Panc1 (cell line): ENCODE results near the gene NACAD. TPM values are rescaled to one million over a fixed set of nuclear protein-coding genes. Genes with fewer than 3 reads are reported as not detected.

Experiments used
- ATAC-seq: fragments of 200-7000 bp; cut with Tn5 transposase; 2 replicates; pipeline ENCODE4 v1.9.1; 2020; ENCODE audit warnings: mild to moderate bottlenecking, moderate library complexity
- BruUV-seq: library from RNA; stranded (reverse); fragments of 400-500 nt; replicated peaks from 2 replicates; lab custom pipeline; 2021; lab: Mats Ljungman, UMichigan
- CTCF ChIA-PET: fragments of 300-600 bp; sonication (Branson Sonifier 250); formaldehyde crosslinking; loops from one replicate; lab custom pipeline; 2022; ENCODE audit warnings: antibody characterized with exemption; lab: Charles Lee
- POLR2A ChIA-PET: fragments of 300-600 bp; sonication (Branson Sonifier 250); formaldehyde crosslinking; loops from one replicate; lab custom pipeline; 2022; ENCODE audit warnings: antibody characterized with exemption; lab: Charles Lee
- DNase-seq: peaks from one replicate; pipeline ENCODE4 v3.0.0-alpha.2; 2010; ENCODE audit warnings: low read depth, low spot score
- H3K27ac ChIP-seq: 2 replicates; pipeline ENCODE4 v1.5.1; 2011; ENCODE audit warnings: mild to moderate bottlenecking, low read length, inconsistent platforms
- H3K27me3 ChIP-seq: fragments of 200-500 bp; sonication (Bioruptor generic); 2 replicates; pipeline ENCODE4 v1.6.0; 2014; ENCODE audit warnings: low read length, inconsistent platforms; ENCODE audit not compliant: control insufficient read depth, insufficient read depth
- H3K36me3 ChIP-seq: fragments of 200-500 bp; sonication (Bioruptor generic); 2 replicates; pipeline ENCODE4 v1.5.1; 2014; ENCODE audit warnings: inconsistent platforms, mild to moderate bottlenecking, low read length, moderate library complexity; ENCODE audit not compliant: control insufficient read depth, insufficient read depth
- H3K4me1 ChIP-seq: 2 replicates; pipeline ENCODE4 v1.5.1; 2011; ENCODE audit warnings: inconsistent platforms, mild to moderate bottlenecking, low read length, moderate library complexity; ENCODE audit not compliant: control insufficient read depth, insufficient read depth
- H3K4me3 ChIP-seq, 2 experiments: 2 replicates each; pipeline ENCODE4 v1.5.1; 2011 to 2012; ENCODE audit warnings: low read depth in 2 of 2, low read length in 2 of 2, mild to moderate bottlenecking in 2 of 2, inconsistent platforms in 1 of 2, moderate library complexity in 1 of 2
- H3K9me3 ChIP-seq: fragments of 200-500 bp; sonication (Bioruptor generic); 2 replicates; pipeline ENCODE4 v1.5.1; 2014; ENCODE audit warnings: low read depth, mild to moderate bottlenecking, inconsistent platforms, low read length, moderate library complexity; ENCODE audit not compliant: control insufficient read depth, insufficient read depth
- POLR2AphosphoS5 ChIP-seq: IDR thresholded peaks from 2 replicates; pipeline ENCODE4 v1.6.1; 2012; ENCODE audit warnings: mild to moderate bottlenecking, low read depth, low read length, moderate library complexity
- SIN3A ChIP-seq: IDR thresholded peaks from 2 replicates; pipeline ENCODE4 v1.6.1; 2012; ENCODE audit warnings: low read depth, mild to moderate bottlenecking, low read length, moderate library complexity, borderline replicate concordance; ENCODE audit not compliant: insufficient read depth
- TCF7L2 ChIP-seq: IDR thresholded peaks from 2 replicates; pipeline ENCODE4 v1.6.1; 2011; ENCODE audit warnings: mild to moderate bottlenecking, low read depth, low read length, inconsistent platforms
- in situ Hi-C: cut with HindIII; loops from 2 replicates; pipeline ENCODE4 v1.10.0; 2016; ENCODE audit warnings: low sequenced_read_pairs, low pct_unique_long_range_greater_than_20kb
- intact Hi-C: fragments of 100-400 bp; cut with micrococcal nuclease; formaldehyde crosslinking; loops from one replicate; pipeline ENCODE4 v1.10.0; 2022; ENCODE audit not compliant: unreplicated experiment
- total RNA-seq: library from RNA; stranded (reverse); gene quantifications from one replicate; pipeline ENCODE4 v1.2.1, GENCODE V29; 2021; ENCODE audit not compliant: unreplicated experiment
- TF ChIP-seq, protein P1 (sequence below), 2 experiments: IDR thresholded peaks; 2 replicates each; pipeline ENCODE4 v1.6.1; 2011 to 2012; ENCODE audit warnings: low read depth in 2 of 2, control low read depth in 1 of 2, low read length in 1 of 2, mild to moderate bottlenecking in 1 of 2, moderate library complexity in 1 of 2; ENCODE audit not compliant: insufficient read depth in 1 of 2
- TF ChIP-seq, protein P2 (sequence below): fragments of 450-650 bp; IDR thresholded peaks from 2 replicates; pipeline ENCODE4 v1.5.1; 2017; ENCODE audit warnings: mild to moderate bottlenecking

Gene NACAD
- total RNA-seq, 1 experiment from 2014 or later: 5.3 TPM

- BruUV-seq: no TSS peak
- H3K9me3 ChIP-seq: no peaks in the 10 kb centered on the region
- no peaks in the 10 kb centered on the region for H3K4me1 ChIP-seq
- in situ Hi-C loops: no loop called here
- ATAC-seq (no peak), DNase-seq (no peak)
- no peaks in the 10 kb centered on the region for H3K27me3 ChIP-seq
- intact Hi-C loops: loop anchor here (1.0 kb wide), 1 partner anchor 26 kb away; no protein-coding TSS in a partner anchor
- POLR2A ChIA-PET: no interaction called here
- TF ChIP-seq, protein P1, sequence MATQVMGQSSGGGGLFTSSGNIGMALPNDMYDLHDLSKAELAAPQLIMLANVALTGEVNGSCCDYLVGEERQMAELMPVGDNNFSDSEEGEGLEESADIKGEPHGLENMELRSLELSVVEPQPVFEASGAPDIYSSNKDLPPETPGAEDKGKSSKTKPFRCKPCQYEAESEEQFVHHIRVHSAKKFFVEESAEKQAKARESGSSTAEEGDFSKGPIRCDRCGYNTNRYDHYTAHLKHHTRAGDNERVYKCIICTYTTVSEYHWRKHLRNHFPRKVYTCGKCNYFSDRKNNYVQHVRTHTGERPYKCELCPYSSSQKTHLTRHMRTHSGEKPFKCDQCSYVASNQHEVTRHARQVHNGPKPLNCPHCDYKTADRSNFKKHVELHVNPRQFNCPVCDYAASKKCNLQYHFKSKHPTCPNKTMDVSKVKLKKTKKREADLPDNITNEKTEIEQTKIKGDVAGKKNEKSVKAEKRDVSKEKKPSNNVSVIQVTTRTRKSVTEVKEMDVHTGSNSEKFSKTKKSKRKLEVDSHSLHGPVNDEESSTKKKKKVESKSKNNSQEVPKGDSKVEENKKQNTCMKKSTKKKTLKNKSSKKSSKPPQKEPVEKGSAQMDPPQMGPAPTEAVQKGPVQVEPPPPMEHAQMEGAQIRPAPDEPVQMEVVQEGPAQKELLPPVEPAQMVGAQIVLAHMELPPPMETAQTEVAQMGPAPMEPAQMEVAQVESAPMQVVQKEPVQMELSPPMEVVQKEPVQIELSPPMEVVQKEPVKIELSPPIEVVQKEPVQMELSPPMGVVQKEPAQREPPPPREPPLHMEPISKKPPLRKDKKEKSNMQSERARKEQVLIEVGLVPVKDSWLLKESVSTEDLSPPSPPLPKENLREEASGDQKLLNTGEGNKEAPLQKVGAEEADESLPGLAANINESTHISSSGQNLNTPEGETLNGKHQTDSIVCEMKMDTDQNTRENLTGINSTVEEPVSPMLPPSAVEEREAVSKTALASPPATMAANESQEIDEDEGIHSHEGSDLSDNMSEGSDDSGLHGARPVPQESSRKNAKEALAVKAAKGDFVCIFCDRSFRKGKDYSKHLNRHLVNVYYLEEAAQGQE (IDR thresholded peaks at IDR 0.05; ENCODE audit: insufficient read depth in 1 of 2, low read depth in 2 of 2, low read length in 1 of 2): no peak
- no peak for TF ChIP-seq SIN3A
- TF ChIP-seq, protein P2, sequence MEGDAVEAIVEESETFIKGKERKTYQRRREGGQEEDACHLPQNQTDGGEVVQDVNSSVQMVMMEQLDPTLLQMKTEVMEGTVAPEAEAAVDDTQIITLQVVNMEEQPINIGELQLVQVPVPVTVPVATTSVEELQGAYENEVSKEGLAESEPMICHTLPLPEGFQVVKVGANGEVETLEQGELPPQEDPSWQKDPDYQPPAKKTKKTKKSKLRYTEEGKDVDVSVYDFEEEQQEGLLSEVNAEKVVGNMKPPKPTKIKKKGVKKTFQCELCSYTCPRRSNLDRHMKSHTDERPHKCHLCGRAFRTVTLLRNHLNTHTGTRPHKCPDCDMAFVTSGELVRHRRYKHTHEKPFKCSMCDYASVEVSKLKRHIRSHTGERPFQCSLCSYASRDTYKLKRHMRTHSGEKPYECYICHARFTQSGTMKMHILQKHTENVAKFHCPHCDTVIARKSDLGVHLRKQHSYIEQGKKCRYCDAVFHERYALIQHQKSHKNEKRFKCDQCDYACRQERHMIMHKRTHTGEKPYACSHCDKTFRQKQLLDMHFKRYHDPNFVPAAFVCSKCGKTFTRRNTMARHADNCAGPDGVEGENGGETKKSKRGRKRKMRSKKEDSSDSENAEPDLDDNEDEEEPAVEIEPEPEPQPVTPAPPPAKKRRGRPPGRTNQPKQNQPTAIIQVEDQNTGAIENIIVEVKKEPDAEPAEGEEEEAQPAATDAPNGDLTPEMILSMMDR: no peak
- no peak for TF ChIP-seq TCF7L2
- TF ChIP-seq POLR2AphosphoS5: no peak
- no peak overlapping the region for H3K4me3 ChIP-seq
- CTCF ChIA-PET: interaction anchor here (0.6 kb wide), 1 partner anchor 11 kb away, joined by 5 read pairs; no protein-coding TSS in a partner anchor
- no peak overlapping the region for H3K27ac ChIP-seq
- no peaks in the 10 kb centered on the region for H3K36me3 ChIP-seq
Measured at GRCh38 chr7:45126201-45126600, 37.4 kb upstream of the NACAD start.

- intact Hi-C loops: no loop called here
Measured at GRCh38 chr7:45125193-45125904, 36.6 kb upstream of the NACAD start.

More at GRCh38 chr7:45125193-45125904, 36.6 kb upstream of the NACAD start:
- Histone ChIP-seq H3K4me3 (no peak overlapping the region), H3K4me1 (no peaks in the 10 kb centered on the region), H3K27me3 (no peaks in the 10 kb centered on the region), H3K27ac (no peak overlapping the region), H3K9me3 (no peaks in the 10 kb centered on the region), H3K36me3 (no peaks in the 10 kb centered on the region)
- ChIA-PET POLR2A (no interaction called here), CTCF (interaction anchor here (0.6 kb wide), 1 partner anchor 10 kb away, joined by 3 read pairs; no protein-coding TSS in a partner anchor)
- in situ Hi-C loops: no loop called here
- ATAC-seq (no peak), DNase-seq (no peak)
- no TSS peak for BruUV-seq
- TF ChIP-seq, protein P2: no peak
- TF ChIP-seq SIN3A (no peak), TCF7L2 (no peak), POLR2AphosphoS5 (no peak)
- TF ChIP-seq, protein P1 (IDR thresholded peaks at IDR 0.05; ENCODE audit: insufficient read depth in 1 of 2, low read depth in 2 of 2, low read length in 1 of 2): no peak
